ENCODE data around the gene CYP4A11. TPM values are rescaled to one million over a fixed set of nuclear protein-coding genes. Genes with fewer than 3 reads are reported as not detected.
"Not testable (repeated sequence)": the region's sequence is repeated elsewhere in the genome, so short reads cannot be mapped to it uniquely, and the experiment has no call there.

The CYP4A11 gene
- total RNA-seq, 1 donor from 2014 or later: not detected

DNA sequence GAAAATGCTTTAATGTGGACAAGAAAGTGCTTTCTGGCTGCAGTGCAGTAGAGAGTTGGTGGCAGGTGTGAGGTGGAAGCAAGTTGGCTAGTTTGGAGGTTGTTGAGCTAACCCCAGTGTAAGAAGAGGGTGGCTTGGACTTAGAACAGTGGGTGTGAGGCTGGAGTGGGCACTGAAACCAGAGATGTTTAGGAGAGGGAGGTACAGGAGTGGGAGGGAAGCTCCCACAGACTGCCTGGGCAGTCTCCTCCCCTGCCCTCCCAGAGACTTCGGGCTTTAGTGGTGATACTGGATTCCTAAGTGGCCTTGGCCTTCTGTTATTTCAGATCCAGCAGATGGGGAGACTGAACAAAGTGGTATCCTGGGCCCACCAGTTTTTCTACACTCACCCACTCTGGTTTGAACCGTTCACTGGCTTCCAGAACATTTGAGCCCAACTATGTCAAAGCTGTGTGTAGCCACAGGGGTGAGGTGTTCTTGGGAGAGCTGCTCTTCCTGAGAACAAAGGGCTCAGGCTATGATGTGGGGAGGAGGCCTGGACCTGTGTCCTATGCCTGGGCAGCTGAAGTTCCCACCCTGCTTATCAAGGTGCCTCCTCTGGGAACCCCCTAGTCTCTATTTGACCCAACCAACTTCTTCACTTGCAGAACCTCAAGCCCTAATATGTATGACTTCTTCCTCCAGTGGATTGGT is 19.9 kb upstream of the CYP4A11 start:
- Histone ChIP-seq H3K27ac (no peak overlapping the region), H3K4me3 (no peak overlapping the region), H3K9me3 (no peaks in the 10 kb centered on the region), H3K4me1 (no peaks in the 10 kb centered on the region), H3K36me3 (no peaks in the 10 kb centered on the region), H3K27me3 (ENCODE audit: low read depth) (no peaks in the 10 kb centered on the region)
- no peak for ATAC-seq
- intact Hi-C loops (cut with DNase I): no loop called here
- DNase-seq: no peak
- TF ChIP-seq, protein P1, sequence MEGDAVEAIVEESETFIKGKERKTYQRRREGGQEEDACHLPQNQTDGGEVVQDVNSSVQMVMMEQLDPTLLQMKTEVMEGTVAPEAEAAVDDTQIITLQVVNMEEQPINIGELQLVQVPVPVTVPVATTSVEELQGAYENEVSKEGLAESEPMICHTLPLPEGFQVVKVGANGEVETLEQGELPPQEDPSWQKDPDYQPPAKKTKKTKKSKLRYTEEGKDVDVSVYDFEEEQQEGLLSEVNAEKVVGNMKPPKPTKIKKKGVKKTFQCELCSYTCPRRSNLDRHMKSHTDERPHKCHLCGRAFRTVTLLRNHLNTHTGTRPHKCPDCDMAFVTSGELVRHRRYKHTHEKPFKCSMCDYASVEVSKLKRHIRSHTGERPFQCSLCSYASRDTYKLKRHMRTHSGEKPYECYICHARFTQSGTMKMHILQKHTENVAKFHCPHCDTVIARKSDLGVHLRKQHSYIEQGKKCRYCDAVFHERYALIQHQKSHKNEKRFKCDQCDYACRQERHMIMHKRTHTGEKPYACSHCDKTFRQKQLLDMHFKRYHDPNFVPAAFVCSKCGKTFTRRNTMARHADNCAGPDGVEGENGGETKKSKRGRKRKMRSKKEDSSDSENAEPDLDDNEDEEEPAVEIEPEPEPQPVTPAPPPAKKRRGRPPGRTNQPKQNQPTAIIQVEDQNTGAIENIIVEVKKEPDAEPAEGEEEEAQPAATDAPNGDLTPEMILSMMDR (IDR thresholded peaks at IDR 0.05): no peak

DNA sequence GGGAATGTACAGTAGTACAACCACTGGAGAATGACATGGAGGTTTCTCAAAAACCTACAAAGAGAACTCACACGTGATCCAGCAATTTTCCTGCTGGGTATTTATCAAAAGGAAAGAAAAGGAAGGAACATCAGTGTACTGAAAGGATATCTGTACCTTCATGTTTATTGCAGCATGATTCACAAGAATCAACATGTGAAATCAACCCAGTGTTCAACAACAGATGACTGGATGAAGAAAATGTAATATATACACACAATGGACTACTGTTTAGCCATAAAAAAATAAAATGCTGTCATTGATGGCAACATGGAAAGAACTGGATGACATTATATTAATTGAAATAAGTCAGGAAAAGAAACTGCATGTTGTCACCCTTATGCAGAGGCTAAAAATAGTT is 19.0 kb upstream of the CYP4A11 start:
- no peaks in the 10 kb centered on the region for H3K36me3 ChIP-seq

DNA sequence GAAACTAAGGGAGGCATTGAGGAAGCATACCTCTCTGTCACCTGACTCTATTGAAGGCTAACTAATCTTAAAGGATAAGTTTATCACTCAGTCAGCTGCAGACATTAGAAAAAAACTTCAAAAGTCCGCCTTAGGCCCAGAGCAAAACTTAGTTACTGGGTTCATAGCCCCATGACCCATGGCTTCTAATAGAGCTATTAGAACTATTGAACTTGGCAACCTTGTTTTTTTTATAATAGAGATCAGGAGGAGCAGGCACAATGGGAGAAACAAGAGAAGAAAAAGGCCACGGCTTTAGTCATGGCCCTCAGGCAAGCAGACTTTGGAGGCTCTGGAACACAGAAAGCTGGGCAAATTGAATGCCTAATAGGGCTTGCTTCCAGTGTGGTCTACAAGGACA is 13.8 kb upstream of the CYP4A11 start:
- H3K36me3 ChIP-seq; intact Hi-C loops (cut with DNase I); H3K4me3 ChIP-seq; H3K9me3 ChIP-seq; DNase-seq; H3K27ac ChIP-seq; ATAC-seq; H3K27me3 ChIP-seq (ENCODE audit: low read depth); H3K4me1 ChIP-seq: not testable (repeated sequence)

More for the DNA sequence above, 19.0 kb upstream of the CYP4A11 start:
- H3K9me3 ChIP-seq: no peaks in the 10 kb centered on the region
- ATAC-seq (no peak), DNase-seq (no peak)
- no peak overlapping the region for H3K27ac ChIP-seq
- no peak overlapping the region for H3K4me3 ChIP-seq
- no peaks in the 10 kb centered on the region for H3K27me3 ChIP-seq (ENCODE audit: low read depth)
- H3K4me1 ChIP-seq: no peaks in the 10 kb centered on the region
- TF ChIP-seq, protein P1 (IDR thresholded peaks at IDR 0.05): no peak
- intact Hi-C loops (cut with DNase I): no loop called here

DNA sequence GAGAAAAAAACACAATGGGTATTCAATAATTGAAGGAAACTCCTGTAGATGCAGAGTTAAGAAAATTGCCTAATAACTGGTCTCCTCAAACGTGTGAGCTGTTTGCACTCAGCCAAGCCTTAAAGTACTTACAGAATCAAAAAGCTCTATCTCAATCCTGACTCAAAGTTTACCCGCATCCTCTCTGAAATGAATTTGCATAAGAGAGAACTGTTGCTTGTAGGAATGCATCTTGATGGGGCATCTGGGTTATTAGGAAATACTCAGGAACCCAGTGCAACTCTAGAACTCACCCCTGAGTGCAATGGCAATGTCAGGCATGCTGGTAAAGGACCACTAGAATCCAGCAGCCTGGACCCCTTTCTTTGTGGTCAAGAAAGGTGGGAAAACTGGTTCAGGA is 12.6 kb upstream of the CYP4A11 start:
- H3K27ac ChIP-seq; H3K27me3 ChIP-seq (ENCODE audit: low read depth); H3K4me3 ChIP-seq; H3K36me3 ChIP-seq; H3K9me3 ChIP-seq; H3K4me1 ChIP-seq; intact Hi-C loops (cut with DNase I); DNase-seq: not testable (repeated sequence)
- ATAC-seq: peak in 1 of 2 donors; percentile 35

DNA sequence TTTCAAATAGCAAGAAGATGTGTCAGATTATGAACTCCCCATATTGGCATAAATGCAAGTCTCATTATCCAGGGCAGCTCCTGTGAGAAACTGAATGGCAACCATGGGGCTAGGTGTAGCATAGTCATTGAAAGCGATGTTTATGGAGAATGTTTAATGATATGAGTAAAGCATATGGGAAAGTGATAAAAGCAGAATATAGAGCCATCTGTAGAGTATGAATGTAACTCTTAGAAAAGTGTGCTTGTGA is 8.1 kb upstream of the CYP4A11 start:
- intact Hi-C loops (cut with DNase I); H3K36me3 ChIP-seq; DNase-seq; H3K4me3 ChIP-seq; H3K4me1 ChIP-seq; H3K27ac ChIP-seq; ATAC-seq; H3K9me3 ChIP-seq; H3K27me3 ChIP-seq (ENCODE audit: low read depth): not testable (repeated sequence)

DNA sequence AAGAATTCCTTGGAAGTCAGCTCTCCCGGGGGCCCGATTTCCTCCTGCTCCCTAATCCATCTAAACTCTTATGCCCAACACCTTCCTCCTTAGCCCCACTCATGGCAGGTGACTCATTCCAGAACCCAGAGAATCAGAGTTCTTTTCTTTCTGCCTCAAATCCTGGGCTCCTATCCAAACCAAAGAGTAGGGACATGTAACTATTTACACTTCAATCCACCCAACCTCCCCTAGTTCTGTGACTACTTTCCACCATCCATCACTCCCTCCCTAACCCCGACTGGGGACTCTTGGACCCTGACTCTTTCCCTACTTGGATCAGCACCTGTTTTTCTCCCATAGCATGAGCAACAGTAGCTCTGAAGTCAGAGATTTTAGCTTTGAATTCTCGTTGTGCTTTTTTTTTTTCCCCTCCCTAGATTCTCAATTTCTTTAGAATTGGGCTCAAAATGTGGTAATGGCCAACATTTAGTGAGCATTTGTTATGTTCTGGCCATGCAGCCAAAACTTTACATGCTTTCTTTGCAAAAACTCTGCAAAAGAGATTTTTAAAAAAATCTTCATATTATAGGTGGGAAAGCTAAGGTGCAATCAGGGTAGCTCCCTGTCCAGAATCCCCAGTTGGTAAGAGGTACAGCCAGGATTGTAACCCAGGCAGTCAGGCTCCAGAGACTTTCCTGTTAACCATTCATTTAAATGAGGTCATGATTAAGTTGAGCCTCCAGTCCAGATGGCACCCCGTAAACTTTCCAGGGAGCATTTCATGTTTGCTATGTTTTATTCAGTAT is 7.5 kb upstream of the CYP4A11 start:
- no peaks in the 10 kb centered on the region for H3K4me1 ChIP-seq
- H3K36me3 ChIP-seq: no peaks in the 10 kb centered on the region
- ATAC-seq: peak; percentile 93 to 98
- peak; percentile 45 for DNase-seq
- H3K9me3 ChIP-seq: no peaks in the 10 kb centered on the region
- intact Hi-C loops (cut with DNase I): no loop called here
- H3K27me3 ChIP-seq (ENCODE audit: low read depth): no peaks in the 10 kb centered on the region
- TF ChIP-seq, protein P1 (IDR thresholded peaks at IDR 0.05): no peak
- no peak overlapping the region for H3K27ac ChIP-seq
- H3K4me3 ChIP-seq: no peak overlapping the region

DNA sequence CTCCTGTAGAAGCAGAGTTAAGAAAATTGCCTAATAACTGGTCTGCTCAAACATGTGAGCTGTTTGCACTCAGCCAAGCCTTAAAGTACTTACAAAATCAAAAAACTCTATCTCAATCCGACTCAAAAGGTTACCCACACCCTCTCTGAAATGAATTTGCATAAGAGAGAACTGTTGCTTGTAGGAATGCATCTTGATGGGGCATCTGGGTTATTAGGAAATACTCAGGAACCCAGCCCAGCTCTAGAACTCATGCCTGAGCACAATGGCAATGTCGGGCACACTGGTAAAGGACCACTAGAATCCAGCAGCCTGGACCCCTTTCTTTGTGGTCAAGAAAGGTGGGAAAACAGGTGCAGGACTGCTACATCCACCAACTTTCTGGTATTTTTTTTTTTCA is 6.4 kb upstream of the CYP4A11 start:
- H3K9me3 ChIP-seq; H3K36me3 ChIP-seq; H3K27me3 ChIP-seq (ENCODE audit: low read depth); H3K4me3 ChIP-seq; H3K4me1 ChIP-seq; DNase-seq; intact Hi-C loops (cut with DNase I): not testable (repeated sequence)
- peak overlapping the region; percentile 72 for H3K27ac ChIP-seq
- peak; percentile 70 to 87 for ATAC-seq

Measured in lower lobe of right lung (tissue), 2 donors.